ENCODE results near the gene INO80D.
"Not testable (repeated sequence)": the region's sequence is repeated elsewhere in the genome, so short reads cannot be mapped to it uniquely, and the experiment has no call there.

INO80D gene

DNA sequence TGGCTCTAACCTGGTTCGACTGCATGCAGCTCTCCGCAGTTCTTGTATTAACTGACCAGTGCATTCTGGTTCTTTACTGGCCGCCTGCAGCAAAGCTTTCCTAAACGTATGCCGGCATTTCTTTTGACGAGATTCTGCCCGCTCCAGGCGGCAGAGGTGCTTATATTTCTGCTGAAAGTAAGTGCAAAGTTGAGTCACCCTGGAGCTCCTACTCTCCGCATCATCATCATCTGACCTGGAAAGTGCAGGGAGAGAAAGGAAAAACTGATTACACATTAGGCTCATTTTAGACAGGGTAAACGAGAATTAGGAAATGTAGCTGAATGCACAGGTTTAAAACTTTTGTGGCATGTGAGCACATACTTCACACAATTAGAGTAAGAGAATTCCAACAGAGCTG lies 57.9 kb downstream of the INO80D start:
- no peak for DNase-seq

DNA sequence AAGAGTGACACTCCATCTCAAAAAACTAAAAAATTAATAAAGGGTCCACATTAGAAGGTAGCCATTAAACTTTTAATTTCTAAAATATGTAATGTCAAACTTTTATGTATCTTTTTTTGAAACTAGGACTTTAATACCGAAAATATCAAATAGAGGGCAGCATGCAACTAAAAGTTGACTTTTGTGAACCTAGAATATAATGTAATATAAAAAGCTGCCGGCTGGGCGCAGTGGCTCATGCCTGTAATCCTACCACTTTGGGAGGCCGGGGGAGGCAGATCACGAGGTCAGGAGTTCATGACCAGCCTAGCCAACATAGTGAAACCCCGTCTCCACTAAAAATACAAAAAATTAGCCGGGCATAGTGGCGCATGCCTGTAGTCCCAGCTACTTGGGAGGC lies 62.8 kb downstream of the INO80D start:
- DNase-seq = no peak

DNA sequence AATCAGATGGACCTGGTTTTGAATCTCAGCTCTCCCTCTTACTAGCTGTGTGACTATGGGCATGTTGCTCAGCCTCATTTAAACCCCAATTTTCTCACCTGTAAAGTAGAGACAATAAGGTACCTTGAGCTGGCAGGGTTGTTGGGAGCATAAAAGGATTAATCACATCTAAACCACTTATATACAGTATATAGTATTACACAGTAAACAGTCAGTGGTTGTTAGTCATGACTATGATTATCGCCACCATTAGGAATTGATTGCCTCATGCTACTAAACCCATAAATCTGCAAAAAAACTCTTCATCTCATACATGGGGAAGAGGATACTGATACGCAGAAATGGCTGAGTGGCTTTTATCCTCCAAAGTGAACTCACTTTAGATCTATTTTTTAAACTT lies 65.8 kb downstream of the INO80D start:
- no peak for DNase-seq

DNA sequence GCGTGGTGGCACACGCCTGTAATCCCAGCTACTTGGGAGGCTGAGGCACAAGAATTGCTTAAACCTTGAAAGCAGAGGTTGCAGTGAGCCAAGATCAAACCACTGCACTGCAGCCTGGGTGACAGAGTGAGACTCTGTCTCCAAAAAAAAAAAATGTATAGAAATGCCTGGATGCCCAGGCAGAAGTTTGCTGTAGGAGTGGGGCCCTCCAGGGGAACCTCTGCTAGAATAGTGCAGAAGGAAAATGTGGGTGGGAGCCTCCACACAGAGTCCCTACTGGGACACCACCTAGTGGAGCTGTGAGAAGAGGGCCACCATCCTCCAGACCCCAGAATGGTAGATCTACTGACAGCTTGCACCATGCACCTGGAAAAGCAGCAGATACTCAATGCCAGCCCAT lies 70.2 kb downstream of the INO80D start:
- not testable (repeated sequence) for DNase-seq

DNA sequence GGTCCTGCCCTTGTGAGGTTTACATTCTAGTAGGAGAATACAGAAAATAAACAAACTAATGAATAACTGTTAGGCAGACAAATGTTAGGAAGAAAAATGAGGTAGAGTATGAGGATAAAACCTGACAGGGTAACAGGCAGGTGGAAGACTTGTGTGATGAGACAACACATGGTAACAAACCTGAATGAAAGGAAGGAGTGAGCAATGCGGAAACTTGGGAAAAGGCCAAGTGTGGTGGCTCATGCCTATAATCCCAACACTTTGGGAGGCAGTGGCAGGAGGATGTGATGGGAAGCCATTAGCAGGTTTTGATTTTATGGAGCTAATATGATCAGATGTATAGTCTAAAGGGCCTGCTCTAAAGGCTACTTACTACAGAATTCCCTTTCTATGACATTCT lies 74.2 kb downstream of the INO80D start:
- no peak for DNase-seq

DNA sequence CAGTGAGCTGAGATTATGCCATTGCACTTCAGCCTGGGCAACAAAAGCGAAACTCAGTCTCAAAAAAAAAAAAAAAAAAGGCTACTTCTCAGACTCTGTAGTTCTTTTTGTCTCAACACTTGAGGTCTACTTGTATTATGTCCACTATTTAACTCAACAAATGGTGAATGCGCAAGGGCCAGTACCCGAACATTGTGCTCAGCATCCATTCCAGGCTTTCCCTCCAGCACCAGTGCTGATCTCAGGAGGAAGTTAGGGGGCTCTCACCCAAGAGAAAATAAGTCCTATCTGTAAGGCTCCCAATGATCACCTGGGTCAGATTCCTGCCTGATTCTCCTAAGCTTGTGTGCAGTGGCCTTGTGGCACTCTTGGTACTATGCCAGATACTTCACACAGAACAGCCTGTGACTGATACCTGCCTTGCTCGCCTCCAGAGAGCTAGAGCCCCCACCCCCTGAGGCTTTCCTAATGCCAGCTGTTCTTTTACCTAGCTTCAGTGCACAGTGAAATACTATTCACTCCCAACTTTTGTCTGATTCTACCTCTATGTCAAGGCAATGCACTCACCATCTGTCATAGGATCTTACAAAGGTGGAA lies 74.9 kb downstream of the INO80D start:
- no peak for DNase-seq

DNA sequence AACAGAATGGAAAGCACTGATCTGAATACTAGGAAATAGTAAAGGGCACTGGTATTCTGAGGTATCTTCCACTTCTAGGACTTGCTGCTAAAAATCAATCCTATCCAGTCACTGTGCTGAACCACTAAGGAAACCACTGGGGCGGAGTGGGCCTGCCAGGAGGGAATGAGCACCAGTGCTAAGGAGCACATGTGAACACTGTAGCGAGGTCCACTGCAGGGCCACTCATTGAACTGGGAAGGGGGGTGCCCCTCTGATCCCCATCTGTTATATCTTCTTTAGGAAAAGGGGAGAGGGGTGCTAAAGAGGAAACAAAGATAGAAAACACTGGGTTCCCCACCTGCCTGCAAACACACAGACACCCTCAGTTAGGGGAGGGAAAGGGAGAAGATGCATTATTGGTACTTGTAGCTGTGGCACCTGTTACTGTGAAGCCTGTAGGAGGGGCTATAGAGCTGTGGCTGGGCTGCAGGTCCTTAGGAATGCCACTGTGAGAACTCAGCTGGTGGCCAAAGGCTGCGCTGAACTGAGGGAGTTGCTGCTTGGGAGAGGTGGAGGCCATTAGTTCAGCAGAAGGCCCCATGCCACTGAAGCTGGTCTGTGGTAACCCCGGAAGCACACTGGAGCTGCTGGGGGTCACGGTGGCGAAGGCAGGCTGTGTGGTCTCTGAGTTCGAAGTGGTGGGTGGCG lies 81.8 kb downstream of the INO80D start:
- no peak for DNase-seq

DNA sequence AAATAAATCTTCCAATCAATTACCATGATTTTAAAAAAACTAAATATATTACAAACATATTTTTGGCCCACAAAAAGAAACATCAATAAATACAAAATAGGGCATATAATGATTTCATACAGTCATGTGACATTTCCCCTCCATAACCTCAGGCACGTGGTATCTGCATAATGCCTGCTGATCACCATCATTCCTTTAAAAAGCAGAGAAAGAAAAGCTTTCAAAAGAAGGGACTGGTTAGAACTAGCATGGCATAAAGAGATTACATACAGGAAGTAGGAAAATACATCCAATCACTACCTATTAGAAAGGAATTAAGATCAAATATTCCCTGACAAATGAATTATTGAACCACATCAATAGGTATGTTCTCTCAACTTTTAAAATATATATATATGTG lies 83.5 kb downstream of the INO80D start:
- DNase-seq = no peak

DNA sequence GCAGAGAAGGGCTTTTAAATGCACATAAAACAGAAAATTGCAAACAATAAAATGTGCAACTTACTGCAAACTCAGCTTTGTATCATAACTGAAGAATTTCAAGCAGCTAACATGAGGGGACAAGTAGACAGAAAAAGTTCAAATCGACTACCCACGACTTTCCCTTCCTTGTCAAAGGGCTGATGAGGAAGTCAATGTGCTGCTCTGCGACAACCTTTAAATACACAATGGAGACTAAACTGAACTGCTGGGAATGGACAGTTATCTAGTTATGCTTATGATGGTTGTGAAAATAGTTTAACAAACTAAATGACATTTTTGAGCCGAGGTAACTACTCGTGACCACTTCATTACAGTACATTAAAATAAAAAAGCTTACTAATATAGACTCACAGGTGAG lies 84.1 kb downstream of the INO80D start:
- DNase-seq = no peak

DNA sequence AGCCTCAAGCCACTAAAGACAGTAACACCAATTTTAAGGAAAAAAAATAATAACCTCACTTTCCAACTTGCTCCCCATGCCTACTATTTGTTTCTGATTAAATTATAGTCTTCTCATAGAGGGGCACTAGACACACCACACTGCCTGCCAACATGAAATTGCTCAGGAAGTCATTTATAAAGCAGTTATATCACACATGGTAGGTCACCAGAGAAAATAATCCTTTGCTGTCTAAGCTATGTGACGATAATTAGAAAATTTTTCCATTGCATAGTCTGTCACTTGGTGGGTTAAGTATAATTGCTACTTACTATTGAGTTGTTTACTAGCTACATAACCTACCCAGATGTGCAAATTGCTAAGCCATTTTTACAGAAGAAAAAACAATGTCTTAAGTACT lies 85.2 kb downstream of the INO80D start:
- DNase-seq = no peak

DNA sequence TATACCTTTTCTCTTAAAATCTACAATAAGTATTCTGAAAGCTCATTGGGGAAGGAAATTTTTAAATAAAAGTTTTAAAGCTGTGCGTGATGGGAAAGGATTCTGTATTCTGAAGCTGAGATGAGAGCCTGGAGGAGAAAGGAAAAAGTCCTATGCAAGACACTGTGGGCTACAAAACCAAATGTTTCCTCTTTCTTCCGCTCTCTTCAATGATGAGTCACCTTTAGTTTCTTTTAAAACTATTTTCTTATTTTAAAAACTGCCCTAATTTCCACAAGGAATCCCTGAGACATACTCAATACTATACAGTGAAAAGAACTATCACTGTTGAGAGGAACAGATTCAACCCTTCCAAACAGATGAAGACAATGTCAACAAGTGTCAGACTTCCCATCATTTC lies 87.4 kb downstream of the INO80D start:
- DNase-seq = no peak

DNA sequence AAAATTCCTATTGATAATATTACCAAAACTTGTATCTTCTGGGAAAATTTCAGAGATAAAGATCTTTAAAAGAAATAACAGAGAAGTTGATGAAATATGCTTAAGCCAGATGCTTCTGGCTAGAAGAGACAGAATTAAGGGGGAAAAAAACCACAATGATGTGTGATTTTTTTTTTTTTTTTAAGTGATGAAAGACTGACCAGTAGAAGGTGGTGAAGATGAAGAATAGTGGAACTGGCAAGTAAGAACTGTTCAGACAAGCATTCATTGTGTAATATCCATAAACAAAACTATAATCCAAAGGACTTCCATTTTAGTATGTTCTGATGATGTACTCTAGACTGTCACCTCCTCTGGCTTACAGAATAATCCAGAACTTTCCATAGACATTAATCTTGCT lies 89.8 kb downstream of the INO80D start:
- DNase-seq = no peak

DNA sequence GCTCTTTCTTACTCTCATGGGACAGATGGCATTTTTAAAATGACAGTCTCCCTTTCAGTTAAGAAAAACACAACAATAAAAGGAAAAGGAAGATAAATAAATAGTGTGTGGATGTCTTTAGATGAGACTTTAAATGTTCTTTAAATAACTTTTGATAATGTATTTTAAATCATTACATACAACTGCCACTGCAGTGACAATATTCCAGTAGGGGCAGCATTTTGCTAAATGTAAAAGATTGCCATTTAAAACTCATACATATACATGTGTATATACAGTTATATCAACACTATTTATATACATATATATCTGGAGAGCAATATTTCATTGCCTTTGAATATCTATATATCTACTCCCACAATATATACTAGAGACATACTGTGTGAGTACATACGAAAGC lies 90.7 kb downstream of the INO80D start:
- no peak for DNase-seq

DNA sequence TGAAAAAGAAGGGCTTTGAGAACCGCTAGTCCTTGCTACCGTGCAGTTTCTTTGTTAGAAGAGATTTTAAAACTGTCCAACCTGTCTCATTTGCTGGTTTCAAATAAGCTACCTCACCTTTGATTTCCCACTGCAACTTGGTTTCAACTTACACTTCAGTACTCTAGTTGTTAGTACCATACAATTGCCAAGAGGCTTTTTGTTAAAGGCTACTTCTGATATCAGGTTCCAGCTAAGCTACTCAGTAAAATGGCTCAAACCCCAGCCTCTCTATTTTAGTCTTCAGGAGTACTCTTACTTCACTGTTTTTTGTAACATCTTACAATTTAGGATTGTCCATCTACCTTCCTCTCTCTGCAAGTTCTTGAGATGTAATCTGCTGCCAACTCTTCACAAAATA lies 91.6 kb downstream of the INO80D start:
- no peak for DNase-seq

DNA sequence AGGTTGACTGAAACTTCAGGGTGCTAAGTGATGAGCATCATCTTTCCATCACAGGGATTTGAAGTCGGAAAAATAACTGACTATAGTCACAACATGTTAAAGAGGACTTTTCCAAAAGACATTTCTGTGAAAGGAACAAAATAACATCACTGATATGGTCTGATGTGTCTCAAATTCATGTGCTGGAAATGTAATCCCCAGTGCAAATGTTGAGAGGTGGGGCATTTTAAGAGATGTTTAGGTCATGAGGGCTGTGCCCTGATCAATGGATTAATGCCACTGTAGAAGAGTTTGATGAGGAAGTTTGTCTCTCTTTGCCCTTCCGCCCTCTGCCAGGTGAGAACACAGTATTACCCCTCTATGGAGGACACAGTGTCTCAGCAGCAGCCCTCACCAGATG lies 95.9 kb downstream of the INO80D start:
- DNase-seq = no peak

DNA sequence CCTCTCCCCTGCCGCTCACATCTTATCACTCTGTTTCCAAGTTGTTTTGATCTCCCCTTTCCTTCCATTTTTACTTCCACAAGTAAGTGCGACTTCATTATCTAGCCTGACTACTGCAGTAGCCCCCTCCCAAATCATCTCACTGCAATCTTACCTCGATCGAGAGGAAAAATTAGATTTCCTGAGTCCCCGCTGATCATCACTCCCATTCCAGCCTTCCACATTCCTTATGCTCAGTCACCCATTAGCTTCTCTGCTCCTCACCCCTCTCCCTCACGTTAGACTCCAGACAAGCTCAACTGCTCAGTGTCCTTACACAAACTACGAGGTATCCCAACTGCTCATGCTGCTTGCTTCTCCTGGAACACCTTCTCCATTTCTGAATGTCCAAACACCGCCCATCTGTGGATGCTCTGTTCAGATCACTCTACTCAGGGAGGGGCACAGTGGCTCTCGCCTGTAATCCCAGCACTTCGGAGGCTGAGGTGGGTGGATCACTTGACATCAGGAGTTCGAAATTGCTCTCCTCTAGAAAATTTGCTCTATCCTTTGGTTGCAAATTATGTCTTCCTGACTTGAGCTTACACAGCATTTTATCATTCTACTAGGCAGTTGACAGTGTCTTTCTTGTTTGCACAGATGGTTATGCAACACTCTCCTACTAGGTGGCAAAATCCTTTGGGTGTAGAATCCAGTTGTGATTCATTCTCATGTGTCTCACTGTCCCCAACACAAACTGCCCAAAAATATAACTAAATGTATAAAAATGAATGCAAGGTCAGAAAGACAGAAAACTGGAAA lies 96.5 kb downstream of the INO80D start:
- DNase-seq = no peak

DNA sequence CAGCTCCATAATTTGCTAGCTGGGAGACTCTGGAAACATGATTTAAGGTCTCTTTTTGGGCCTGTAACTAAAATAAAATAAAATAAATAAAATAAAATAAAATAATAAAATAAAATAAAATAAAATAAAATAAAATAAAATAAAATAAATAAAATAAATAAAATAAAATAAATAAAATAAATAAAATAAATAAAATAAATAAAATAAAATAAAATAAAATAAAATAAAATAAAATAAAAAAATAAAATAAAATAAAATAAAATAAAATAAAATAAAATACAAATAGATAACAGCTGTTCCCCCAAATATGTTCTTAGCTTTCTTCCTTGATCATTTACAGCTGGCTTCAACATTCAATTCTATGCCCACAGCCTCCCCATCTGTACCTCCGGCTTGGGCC lies 97.3 kb downstream of the INO80D start:
- not testable (repeated sequence) for DNase-seq

DNA sequence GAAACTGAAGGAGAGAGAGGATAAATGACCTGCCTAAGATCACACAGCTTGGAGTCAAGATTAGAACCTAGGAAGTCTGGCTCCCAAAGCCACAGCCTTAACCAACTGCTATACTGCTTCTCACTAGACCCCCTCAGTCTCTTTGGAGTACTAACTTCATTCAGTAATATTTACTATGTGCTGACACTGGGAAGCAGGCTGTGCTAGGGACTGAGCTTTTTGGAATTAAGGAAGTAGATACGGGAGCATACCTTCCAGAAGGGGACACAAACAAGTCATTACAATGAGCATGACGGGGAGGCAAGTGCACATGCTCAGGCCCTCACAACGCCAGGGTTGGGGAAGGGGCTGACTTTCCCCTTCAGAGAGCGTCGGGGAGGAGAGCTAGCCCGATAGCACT lies 97.7 kb downstream of the INO80D start:
- DNase-seq = no peak

DNA sequence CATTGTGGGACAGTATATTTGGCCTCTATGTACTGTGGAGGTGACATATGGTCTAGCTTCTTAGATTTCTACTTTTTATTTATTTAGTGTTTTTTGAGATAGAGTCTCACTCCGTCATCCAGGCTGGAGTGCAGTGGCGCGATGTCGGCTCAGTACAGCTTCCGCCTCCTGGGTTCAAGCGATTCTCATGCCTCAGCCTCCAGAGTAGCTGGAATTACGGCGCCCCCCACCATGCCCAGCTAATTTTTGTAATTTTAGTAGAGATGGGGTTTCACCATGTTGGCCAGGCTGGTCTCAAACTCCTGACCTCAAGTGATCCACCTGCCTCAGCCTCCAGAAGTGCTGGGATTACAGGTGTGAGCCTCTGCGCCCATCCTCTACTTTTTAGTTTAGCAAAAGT lies 99.6 kb downstream of the INO80D start:
- not testable (repeated sequence) for DNase-seq

DNA sequence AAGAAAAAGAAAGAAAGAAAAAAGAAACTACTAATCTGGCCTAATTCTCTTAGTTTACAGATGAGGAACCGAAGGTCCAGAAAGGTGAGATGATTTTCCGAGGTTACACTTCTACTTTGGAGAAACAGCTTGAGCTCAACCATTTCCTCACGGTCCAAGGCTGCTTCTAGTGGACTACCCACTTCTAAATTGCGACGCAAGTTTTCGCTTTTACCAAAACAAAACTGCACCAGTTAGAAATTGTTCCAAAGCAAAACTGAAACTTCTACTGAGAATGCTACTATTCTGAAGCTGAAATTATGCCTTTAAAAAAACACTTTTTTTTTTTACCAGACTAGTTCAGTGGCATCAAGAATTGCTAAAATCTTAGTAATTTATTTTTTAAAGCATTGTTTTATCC lies 101.6 kb downstream of the INO80D start:
- DNase-seq = no peak

DNA sequence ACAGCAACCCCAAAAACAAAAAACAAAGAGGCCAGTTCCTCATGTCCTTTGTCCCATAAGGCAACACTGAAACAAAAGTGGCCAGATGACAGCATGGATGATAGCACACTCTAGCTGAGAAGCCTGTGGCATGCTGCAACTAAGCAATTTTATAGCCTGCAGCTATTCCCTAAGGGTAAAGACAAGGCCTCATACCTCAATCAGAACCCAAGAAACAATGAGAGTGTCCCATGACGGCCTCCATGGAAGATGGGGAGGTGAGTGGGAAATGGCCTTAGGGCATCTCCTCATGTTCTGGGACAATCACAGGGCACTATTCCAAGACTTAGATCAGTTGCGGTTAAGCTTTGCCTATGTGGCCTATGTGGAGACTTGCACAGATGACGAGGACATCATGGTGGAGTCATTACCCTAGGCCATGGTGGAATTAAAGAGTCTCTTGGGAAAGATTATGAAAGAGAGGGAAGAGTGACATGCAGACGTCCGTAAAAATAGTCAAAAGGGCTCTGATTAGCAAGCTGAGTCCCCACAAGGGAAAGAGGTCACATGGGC lies 103.1 kb downstream of the INO80D start:
- DNase-seq = no peak

DNA sequence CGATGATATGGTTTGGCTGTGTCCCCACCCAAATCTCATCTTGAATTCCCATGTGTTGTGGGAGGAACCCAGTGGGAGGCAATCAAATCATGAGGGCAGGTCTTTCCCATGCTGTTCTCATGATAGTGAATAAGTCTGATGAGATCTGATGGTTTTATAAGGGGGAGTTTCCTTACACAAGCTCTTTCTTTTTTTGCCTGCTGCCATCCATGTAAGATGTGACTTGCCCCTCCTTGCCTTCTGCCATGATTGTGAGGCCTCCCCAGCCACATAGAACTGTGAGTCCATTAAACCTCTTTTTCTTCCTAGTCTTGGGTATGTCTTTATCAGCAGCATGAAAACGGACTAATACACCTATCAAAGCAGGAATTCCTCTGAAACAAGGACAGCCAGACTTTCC lies 107.2 kb downstream of the INO80D start:
- DNase-seq = not testable (repeated sequence)

DNA sequence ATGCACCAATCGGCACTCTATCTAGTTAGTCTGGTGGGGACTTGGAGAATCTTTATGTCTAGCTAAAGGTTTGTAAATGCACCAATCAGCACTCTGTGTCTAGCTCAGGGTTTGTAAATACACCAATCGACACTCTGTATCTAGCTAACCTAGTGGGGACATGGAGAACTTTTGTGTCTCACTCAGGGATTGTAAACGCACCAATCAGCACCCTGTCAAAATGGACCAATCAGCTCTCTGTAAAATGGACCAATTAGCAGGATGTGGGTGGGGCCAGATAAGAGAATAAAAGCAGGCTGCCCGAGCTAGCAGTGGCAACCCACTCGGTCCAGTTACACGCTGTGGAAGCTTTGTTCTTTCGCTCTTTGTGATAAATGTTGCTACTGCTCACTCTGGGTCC lies 108.3 kb downstream of the INO80D start:
- not testable (repeated sequence) for DNase-seq

Measured in SHP77 (cell line).